Stimulated activated CD4-positive, alpha-beta T cell treated with anti-CD3 and anti-CD28 coated beads, Interleukin-1b, Interleukin-23, amount 100 ng/mL, for 4 hours (primary cell): ENCODE measurements around the gene PXYLP1.

Source experiments
- DNase-seq, 2 donors: peaks; one replicate each; pipeline ENCODE4 v3.0.0-alpha.2; 2020; ENCODE audit warnings: low read depth in 2 of 2

Gene PXYLP1

GRCh38 chr3:141323936-141324704, 92.5 kb downstream of the PXYLP1 start:
- no peak for DNase-seq

GRCh38 chr3:141326123-141326522, 94.5 kb downstream of the PXYLP1 start:
- no peak for DNase-seq

GRCh38 chr3:141326626-141327025, 95.0 kb downstream of the PXYLP1 start:
- DNase-seq, result no peak

- no peak for DNase-seq
These were observed 96.9 kb downstream of the PXYLP1 start for GRCh38 chr3:141328286-141329166.

GRCh38 chr3:141330235-141330634, 98.6 kb downstream of the PXYLP1 start:
- DNase-seq, result no peak

- DNase-seq, result no peak
These were observed 99.2 kb downstream of the PXYLP1 start for GRCh38 chr3:141330718-141331376.

GRCh38 chr3:141331377-141332318, 100.0 kb downstream of the PXYLP1 start:
- DNase-seq, result no peak

GRCh38 chr3:141332416-141332815, 100.8 kb downstream of the PXYLP1 start:
- DNase-seq, result no peak

GRCh38 chr3:141333836-141334626, 102.4 kb downstream of the PXYLP1 start:
- DNase-seq, result no peak

GRCh38 chr3:141334627-141335250, 103.1 kb downstream of the PXYLP1 start:
- no peak for DNase-seq

GRCh38 chr3:141335531-141336061, 104.0 kb downstream of the PXYLP1 start:
- DNase-seq, result no peak

- no peak for DNase-seq
These were observed 105.3 kb downstream of the PXYLP1 start for GRCh38 chr3:141336672-141337522.

GRCh38 chr3:141337523-141337854, 105.9 kb downstream of the PXYLP1 start:
- no peak for DNase-seq

GRCh38 chr3:141337991-141338390, 106.4 kb downstream of the PXYLP1 start:
- no peak for DNase-seq

GRCh38 chr3:141338881-141339280, 107.3 kb downstream of the PXYLP1 start:
- DNase-seq, result no peak

- DNase-seq, result no peak
These were observed 109.9 kb downstream of the PXYLP1 start for GRCh38 chr3:141341536-141341935.

- no peak for DNase-seq
These were observed 110.8 kb downstream of the PXYLP1 start for GRCh38 chr3:141342386-141342785.

- no peak for DNase-seq
These were observed 111.5 kb downstream of the PXYLP1 start for GRCh38 chr3:141343077-141343476.

GRCh38 chr3:141343865-141344271, 112.2 kb downstream of the PXYLP1 start:
- no peak for DNase-seq
